Fibroblast of gingiva (primary cell): ENCODE data around the gene SDCBP2.

Experiments used
- DNase-seq: peaks from one replicate; pipeline ENCODE4 v3.0.0-alpha.2; 2011; ENCODE audit warnings: low read depth

Gene SDCBP2

DNA sequence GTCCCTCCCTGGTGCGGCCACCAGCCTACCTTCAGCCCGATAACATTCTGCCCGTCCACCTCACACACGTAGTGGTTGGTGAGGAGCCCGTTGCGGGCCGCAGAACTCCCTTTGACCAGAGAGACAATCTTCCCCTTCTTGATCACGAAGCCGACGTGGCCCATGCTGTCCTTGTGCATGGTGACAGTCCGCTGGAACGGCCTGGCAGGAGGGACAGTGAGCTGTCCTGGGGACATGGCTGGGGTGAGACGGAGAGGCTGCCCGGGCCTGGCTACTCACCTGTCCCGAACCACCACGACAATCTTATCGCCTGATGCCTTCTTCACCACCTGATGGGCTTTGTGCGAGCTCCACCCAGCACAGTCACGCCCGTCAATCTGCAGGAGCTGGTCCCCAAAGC, 16.6 kb downstream of the SDCBP2 start:
- DNase-seq: no peak

DNA sequence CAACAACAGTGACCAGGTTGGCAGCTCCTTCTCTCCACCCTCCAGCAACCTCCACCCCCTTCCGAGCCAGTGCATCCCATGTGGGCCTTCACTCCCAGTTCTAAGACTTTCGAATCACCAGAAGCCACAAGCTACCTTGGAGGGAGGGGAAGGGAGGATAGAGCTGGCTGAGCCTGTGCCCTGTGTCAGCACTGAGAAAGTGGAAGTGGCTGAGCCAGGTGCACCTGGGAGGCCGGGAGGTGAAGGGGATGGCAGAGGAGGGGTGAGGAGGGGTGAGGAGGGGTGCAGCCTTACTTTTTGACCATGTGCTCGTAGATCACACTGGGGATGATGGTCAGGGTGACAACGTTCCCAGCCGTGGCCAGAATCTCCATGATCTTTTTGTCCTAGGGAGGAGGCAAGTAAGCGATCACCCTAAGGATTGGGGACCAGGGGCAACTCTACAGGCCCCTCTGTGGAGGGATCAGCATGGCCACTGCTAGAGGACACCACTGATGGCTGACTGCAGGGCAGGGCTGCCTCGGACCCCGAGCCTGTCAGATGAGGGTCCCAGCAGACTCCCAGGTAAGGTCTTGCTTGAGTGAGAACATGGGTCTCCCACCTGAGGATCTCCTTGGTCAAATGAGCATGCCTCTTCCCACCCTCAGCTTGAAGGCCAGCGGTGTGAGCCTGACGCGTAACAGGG, 18.3 kb downstream of the SDCBP2 start:
- no peak for DNase-seq

DNA sequence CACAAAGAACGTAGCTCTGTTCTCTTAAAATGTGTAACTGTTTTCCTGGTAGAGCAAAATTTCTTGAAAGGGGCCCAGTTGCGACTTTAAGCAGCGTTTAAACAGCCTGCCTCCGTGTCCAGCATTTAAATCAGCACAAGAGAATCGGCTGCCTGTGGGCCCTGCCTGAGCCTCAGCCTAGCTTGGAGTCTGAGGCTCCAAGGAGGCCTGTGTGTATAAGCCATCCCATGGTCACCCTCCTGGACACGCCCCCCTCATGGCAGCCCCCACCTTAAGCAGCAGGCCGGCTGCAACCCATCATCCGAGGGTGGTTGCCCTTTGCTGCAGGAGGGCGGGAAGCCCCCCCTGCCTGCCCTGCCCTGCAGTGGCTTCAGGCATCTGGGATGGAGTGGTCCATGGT, 18.9 kb downstream of the SDCBP2 start:
- no peak for DNase-seq

DNA sequence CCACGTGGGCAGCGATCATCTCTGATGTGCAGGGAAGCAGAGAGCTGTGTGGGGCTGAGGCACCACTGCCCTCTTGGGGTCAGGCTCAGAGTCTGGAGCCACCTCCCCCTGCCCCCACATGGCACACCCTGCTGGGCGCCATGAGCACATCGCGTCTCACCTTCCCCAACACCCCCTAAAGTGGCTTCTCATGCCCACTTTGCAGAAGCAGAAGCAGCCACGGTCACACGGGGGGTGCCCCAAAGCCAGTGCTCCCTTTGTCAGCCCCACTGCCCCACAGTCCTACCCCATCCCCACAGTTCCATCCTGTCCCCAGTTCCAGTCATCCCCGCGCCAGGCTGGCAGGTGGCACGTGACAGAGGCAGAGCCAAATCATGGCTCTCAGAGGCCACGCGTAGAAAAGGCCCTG, 19.5 kb downstream of the SDCBP2 start:
- DNase-seq: no peak

DNA sequence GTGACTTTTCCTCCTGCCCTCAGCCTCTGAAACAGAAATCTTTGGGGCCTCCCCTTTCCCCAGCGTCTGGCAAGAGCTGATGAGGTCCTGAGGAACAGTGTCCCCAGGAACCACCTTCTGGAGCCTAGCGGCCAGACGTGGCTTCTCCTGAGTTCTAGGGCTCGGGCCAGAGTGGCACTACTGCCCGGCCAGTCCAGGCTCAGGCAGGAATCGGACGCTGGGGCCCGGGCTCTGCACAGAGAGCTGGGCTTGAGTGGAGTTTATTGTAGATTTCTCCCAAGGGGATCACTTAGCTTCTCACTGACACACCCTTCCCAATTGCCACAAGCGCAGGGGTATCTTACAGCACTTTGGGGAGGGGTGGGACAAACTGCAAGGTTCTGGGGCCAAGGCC, 20.2 kb downstream of the SDCBP2 start:
- no peak for DNase-seq

DNA sequence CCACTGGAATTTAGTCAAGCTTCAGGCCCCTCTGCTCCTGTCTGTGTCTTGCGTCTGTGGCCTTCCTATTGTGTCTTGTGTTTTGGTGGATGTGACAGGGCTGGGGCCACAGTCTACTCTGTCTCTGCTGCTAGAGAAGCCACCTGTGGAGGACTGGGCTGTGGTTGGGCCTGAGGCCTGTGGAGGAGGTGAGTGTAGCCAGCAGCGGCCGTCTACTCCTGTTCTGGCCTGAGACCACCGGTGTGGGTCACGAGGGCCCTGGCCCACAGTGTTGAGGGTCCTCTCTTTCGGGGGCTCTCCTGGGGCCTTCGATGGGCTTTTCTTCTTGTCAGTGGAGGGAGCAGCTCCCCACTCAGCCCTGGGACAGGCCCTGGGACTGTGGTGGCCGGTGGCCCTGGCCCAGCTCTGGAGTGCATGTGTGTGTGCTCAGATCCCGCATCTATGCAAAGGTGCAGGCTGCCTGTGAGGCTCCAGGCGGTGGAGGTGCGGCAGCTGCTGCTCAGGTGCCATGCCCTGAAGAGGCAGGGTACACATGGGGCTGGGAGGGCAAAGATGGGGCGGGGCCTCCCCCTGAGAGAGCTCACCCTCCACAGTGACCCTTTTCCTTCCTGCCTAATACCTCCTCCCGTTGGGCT, 20.8 kb downstream of the SDCBP2 start:
- no peak for DNase-seq

DNA sequence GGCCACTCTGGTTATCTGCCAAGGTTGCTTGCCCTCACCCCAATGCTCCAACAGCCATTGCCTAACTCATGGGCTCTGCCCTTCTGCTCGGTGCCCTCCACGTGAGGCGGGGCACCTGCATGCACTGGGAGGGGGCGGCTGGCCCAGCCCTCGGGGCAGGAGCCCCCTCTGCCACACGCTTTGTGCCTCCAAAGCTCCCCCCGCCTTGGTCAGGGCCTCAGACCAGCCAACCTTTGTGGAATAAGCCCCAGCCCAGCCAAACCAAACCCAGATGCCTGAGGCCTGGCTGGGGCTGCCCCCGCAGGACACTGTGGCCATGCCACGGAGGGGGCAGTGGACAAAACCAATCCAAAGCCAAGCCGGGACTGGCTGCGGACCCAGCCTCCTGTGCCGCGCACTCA, 21.4 kb downstream of the SDCBP2 start:
- no peak for DNase-seq

DNA sequence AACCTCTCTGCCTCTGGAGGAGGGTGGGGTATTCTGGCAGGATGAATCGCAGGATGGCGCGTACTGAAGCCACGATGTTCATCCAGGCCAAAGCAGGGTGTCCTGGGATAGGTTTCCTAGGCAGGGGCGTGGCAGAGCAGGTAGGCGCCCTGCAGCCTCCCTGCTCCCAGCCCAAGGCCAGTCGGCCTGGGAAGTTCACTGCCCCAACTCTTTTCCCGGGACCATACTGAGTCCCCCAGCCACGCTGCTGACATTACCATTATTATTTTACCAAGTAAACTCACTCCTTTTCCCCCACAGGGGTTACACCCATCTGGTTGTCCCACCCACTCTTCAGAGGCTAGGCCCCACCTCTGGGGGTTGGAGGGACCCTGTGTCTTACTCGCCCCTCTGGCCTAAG, 21.8 kb downstream of the SDCBP2 start:
- DNase-seq: no peak

DNA sequence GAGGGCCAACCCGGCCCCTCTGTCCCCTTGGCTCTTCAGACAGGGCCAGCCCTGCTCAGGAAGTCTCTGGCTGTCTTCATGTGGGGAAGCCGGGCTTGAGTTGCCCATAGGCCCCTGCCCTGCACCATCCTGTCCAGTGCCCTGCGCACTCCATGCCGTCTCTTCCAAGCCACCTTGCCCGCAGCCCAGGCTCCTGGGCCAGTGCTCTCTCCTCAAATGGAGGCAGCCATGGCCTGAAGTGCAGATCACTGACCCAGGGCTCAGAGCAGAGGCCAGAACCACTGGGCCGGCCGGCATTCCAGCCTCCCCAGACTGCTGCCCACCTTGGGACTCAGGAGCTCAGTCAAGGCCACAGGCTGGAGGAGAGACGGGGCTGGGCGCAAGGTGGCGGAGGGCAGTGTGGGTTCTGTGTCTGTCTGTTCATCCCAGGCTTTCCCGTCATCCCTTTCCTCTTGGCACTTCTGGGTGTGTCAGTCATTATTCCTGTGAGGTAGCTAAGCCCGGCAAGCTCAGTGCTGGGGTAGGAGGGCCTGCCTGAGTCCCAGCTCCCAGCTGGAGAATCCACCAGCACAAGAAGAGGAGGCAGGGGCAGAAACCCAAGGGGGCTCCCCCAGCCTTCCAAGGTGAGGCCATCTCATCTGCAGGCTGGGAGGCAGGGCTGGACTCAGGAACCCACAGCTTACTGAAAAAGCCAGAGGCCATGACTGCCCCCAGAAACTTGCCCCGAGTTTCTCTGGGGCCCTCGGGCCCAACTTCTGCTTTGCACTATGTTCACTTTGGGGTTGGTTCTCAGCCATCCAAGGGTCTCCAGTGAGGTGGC, 22.4 kb downstream of the SDCBP2 start:
- DNase-seq: no peak

DNA sequence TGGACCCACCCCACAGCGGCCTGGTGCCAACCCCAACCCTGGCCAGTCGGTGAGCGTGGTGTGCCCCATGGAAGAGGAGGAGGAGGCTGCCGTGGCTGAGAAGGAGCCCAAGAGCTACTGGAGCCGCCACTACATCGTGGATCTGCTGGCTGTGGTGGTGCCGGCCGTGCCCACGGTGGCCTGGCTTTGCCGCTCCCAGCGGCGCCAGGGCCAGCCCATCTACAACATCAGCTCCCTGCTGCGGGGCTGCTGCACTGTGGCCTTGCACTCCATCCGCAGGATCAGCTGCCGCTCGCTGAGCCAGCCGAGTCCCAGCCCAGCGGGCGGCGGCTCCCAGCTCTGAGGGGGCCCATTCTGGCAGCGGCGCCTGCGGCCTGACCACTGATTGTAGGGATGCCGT, 23.2 kb downstream of the SDCBP2 start:
- DNase-seq: no peak

DNA sequence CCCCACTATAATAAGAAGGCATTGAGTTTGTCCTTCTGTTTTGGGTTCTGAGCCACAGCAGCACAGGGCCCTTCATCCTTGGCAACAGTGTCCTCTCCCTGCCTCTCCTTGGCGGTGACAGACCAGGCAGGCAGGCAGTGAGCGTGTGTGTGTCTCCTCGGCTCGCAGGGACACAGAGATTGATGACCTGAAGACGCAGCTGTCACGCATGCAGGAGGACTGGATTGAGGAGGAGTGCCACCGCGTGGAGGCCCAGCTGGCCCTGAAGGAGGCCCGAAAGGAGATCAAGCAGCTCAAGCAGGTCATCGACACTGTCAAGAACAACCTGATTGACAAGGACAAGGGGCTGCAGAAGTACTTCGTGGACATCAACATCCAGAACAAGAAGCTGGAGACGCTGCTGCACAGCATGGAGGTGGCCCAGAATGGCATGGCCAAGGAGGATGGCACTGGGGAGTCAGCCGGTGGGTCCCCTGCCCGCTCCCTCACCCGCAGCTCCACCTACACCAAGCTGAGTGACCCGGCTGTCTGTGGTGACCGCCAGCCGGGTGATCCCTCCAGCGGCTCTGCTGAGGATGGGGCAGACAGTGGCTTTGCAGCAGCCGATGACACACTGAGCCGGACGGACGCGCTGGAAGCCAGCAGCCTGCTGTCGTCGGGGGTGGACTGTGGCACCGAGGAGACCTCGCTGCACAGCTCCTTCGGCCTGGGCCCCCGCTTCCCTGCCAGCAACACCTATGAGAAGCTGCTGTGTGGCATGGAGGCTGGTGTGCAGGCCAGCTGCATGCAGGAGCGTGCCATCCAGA, 24.0 kb downstream of the SDCBP2 start:
- no peak for DNase-seq

DNA sequence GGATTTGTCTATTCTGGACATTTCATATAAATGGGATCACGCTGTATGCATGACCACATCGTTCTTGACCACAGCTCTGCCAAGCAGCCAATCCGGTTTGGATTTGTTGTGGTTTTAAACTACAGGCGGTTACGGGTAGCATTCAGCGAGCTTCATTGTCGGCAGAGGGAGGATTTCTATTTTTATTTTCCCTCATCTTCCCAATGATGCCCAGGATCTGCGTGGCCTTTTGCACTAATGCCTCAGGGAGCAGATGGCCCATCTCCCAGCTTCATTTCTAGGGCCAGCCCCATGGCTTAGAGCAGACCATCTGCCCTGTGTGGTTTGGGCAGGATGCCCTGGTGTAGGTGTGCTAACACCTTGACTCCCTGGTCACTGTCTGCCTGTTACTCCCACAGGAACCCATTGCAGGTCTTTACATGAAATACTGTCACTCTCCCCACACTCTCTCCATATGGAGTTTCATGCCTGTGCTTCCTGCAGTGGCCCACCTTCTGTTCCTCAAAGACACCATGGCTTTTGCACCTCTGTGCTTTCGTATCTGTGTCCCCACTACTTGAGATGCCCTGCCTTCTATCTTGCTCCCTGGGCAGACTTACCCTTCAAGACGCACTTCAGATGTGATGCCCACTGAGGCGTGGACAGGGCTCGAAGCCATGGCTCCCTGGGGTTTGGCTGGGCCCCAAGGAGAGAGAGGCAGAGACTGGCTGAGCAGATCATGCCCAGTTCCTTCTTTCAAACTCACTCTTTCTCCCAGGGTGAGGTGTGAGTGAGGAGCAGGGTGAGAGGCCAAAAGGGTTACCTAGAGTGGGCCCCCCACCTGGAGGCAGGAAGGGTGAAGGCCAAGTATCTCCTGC, 26.0 kb downstream of the SDCBP2 start:
- DNase-seq: no peak

DNA sequence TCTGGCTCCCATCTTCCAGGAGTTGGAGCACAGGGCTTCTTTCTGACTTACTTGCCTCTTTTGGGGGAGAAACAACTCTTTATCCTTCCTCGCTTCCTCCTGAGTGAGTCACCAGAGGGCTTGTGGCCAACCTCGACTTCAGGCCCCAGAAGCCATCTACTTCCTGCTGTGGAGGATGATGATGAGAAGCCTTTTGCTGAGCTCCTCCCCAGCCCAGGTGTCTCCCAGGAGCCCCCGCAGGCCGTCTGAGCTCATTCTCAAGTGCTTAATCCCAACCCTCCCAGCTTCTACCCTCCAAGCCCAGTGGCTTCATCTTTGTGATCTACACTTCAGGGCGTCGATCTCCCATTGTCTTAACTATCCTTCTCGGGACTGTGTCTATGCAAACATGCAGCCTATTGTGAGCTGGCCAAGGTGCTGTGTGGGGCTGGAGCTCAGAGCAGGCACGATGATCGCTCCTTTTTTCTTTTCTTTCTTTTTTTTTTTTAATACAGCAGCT, 27.9 kb downstream of the SDCBP2 start:
- peak; percentile 14 for DNase-seq

DNA sequence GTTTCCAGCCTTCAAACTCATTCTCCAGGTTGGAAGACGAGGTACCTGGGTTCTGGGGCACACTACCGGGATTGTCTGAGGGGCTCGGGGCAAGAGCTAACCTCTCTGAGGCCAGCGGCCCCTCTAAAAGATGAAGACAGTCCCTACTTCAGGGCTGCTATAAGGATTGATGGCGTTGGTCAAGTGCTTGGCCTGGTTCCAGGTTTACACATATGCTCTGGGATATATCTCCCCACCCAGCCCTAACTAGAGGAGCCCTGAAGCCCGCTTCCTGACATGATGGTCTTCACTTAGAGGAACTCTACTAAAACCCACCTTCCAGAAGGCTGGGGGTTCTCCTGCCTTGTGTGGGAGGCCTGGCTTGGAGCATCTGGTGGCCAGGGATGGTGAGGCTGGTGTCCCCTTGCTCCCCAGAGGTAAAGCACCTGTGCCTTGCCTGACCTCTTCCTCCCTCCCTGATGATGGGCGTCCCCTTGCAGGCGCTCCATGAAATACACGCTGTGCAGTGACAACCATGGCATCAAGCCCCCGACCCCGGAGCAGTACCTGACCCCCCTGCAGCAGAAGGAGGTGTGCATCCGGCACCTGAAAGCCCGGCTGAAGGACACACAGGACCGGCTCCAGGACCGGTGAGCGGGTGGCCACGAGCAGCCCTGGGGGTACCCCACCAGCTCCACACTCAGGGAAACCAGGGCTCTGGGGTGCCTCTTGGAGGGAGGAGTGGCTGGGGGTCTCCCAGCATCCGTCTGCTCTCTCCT, 28.7 kb downstream of the SDCBP2 start:
- DNase-seq: no peak

DNA sequence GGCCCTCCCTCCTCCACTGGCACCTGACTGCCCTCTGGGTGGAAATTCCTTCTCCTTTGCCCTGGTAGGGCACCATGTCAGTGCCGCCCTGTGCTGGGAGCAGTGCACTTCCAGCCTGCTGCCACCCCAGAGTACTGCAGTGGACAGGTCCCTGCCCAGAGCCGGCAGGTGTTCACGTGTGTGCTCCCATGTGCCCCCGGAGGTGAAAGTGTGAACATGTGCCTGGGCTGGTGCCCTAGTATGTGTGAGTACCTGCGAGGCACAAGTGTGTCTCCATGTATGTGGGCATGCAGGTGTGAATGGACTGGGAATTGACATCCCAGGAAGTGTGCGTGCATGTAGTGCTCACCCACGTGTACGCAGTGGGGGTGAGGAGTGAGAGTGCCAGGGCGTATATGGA, 29.4 kb downstream of the SDCBP2 start:
- DNase-seq: no peak

DNA sequence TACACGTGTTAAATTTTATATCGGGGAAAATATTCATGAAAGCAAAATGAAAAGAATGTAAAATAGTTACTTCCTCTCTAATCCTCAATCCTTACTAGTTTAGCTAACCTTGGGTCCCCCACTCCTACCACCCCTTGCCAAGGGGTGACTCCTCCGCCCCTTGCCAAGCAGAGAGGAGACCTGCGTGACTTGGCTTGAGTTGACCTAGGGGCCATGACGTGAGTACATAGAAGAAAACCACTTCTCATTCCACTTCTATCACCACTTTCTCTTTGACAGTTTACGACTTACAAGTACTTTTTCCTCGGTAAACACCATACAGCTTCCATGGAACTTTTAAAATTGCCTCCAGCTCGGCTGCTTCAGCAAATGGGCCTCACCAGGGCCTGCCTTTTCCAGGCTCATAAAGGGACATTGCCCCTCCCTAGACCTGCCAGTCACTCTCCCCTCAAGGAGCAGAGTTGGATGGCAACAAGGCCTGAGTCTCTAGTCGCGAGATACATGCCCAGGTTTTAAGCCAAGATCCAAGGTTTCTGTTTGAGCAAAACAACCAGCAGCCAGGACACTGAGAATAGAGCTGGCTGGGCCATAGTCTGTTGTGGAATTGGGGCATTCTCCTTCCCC, 29.9 kb downstream of the SDCBP2 start:
- no peak for DNase-seq

DNA sequence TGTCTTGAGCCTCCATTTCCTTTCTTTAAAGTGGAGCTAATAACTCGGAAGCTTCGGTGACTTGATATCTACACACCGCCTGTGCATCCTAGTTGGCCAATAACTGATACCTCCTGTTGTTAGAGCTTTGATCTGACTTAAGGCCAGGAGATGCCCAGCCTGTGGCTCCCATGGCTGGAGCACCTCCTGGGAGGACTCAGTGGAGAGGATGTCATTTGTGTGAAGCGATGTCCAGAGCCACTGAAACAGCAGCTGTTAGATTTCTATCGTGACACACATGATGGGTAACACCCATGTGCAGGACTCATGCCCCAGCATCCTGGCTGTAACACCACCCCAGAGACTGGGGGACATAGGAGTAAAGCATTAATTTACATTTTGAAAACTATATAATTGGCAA, 30.8 kb downstream of the SDCBP2 start:
- DNase-seq: no peak

DNA sequence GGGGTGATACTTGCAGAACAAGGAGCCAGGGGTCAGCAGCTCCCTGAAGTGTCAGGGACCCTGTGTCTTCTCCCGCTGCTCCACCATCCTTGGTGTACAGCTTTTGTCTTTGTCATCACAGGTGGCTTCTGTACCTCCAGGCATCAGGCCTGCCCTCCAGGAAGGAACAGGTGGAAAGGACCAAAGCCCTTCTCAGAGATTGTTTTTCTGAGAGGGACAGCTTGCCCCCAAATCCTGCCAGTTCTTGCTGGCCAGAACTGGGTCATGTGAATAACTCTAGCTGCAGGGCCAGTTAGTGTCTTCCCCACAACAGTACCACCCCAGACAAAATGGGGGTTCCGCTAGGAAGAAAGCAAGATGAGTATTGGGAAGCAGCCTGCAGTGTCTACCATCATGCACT, 31.5 kb downstream of the SDCBP2 start:
- no peak for DNase-seq

DNA sequence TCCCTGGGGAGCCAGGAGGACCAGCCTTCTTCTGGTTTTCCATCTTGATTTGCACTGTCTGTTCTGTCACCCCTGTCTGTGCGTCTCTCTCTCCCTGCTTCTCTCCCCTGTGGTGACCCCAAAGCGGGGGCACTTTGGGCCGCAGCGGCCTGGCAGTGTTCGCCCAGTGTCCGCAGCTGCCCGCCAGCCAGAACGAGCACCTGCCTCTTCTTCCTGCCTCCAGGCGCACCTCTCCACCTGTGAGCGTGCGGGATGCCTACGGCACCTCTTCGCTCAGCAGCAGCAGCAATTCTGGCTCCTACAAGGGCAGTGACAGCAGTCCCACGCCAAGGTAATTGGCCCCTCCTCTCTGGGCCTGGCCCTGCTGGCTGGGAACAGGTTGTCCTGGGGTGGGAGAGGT, 32.0 kb downstream of the SDCBP2 start:
- no peak for DNase-seq

DNA sequence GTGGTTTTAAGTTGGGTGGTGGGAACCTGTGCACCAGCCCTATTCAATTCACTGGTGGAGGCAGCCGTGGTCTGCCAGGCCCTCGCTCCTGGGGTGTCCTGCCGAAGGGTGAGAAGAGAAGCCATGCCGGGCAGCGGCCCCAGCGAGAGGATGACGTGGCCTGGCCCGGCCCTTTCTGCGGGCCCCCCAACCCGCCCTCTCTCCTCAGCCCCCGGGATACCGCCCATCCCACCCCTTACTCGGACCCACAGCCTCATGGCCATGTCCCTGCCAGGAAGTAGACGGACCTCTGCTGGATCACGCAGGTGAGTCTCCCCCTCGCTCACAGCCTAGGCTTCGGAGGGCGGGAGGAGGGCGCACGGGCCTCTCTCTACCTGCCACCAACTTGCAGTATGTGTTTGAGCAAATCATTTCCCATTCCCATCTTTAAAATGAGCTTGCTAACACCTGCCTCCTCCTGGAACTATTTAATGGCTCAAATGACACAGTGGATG, 32.8 kb downstream of the SDCBP2 start:
- DNase-seq: no peak
